IMR-90 (cell line): ENCODE data around the gene HRH2. TPM values are rescaled to one million over a fixed set of nuclear protein-coding genes. Genes with fewer than 3 reads are reported as not detected.
"Not testable (repeated sequence)": the region's sequence is repeated elsewhere in the genome, so short reads cannot be mapped to it uniquely, and the experiment has no call there.

ENCODE experiments used
- ATAC-seq: fragments of 200-7000 bp; cut with Tn5 transposase; 2 replicates; pipeline ENCODE4 v1.9.1; 2020; ENCODE audit warnings: low read depth, mild to moderate bottlenecking, moderate library complexity
- BruUV-seq: library from RNA; stranded (reverse); fragments of 400-500 nt; replicated peaks from 2 replicates; lab custom pipeline; 2021; lab: Mats Ljungman, UMichigan
- CTCF ChIA-PET: fragments of 300-600 bp; formaldehyde crosslinking; extraction: SDS; loops from one replicate; lab custom pipeline; 2021; ENCODE audit warnings: antibody characterized with exemption; lab: Yijun Ruan, JAX
- POLR2A ChIA-PET: fragments of 300-600 bp; sonication (Branson Sonifier 250); formaldehyde crosslinking; loops from one replicate; lab custom pipeline; 2022; ENCODE audit warnings: antibody characterized with exemption; ENCODE audit not compliant: unreplicated experiment; lab: Charles Lee
- DNase-seq: peaks from one replicate; pipeline ENCODE4 v3.0.0; 2013
- H2AFZ ChIP-seq: replicated peaks from 2 replicates; pipeline ENCODE3; 2013; ENCODE audit warnings: low read length, mild to moderate bottlenecking; ENCODE audit not compliant: poor library complexity
- H2AK5ac ChIP-seq: 2 replicates; pipeline ENCODE4 v1.6.1; 2013; ENCODE audit warnings: low read depth, low read length, inconsistent platforms
- H2AK9ac ChIP-seq: replicated peaks from 2 replicates; pipeline ENCODE3; 2013; ENCODE audit warnings: mild to moderate bottlenecking, low read depth, low read length, moderate library complexity; ENCODE audit not compliant: poor library complexity
- H2BK120ac ChIP-seq: 2 replicates; pipeline ENCODE4 v1.6.1; 2013; ENCODE audit warnings: low read depth, low read length, inconsistent platforms
- H2BK15ac ChIP-seq: 3 replicates; pipeline ENCODE4 v1.6.1; 2013; ENCODE audit warnings: low read depth, low read length, inconsistent platforms
- H2BK20ac ChIP-seq: 2 replicates; pipeline ENCODE4 v1.6.1; 2013; ENCODE audit warnings: low read depth, mild to moderate bottlenecking, inconsistent platforms, low read length, moderate library complexity
- H2BK5ac ChIP-seq: 2 replicates; pipeline ENCODE4 v1.6.1; 2013; ENCODE audit warnings: mild to moderate bottlenecking, low read depth, low read length, inconsistent platforms; ENCODE audit not compliant: poor library complexity, severe bottlenecking
- H3K14ac ChIP-seq: replicated peaks from 2 replicates; pipeline ENCODE4 v1.6.1; 2013; ENCODE audit warnings: low read depth, low read length, inconsistent platforms
- H3K18ac ChIP-seq: 2 replicates; pipeline ENCODE4 v1.6.1; 2013; ENCODE audit warnings: low read depth, low read length, control low read depth
- H3K23ac ChIP-seq: 2 replicates; pipeline ENCODE4 v1.6.1; 2013; ENCODE audit warnings: low read depth, low read length, inconsistent platforms
- H3K27ac ChIP-seq: 2 replicates; pipeline ENCODE4 v1.5.1; 2013; ENCODE audit warnings: mild to moderate bottlenecking, control low read depth, low read length; ENCODE audit not compliant: insufficient read depth
- H3K27me3 ChIP-seq: 2 replicates; pipeline ENCODE4 v1.6.1; 2013; ENCODE audit warnings: low read length; ENCODE audit not compliant: control insufficient read depth, insufficient read depth
- H3K36me3 ChIP-seq: 2 replicates; pipeline ENCODE4 v1.6.1; 2013; ENCODE audit warnings: low read length, mixed read lengths; ENCODE audit not compliant: control insufficient read depth, insufficient read depth
- H3K4ac ChIP-seq: 2 replicates; pipeline ENCODE4 v1.6.1; 2013; ENCODE audit warnings: low read depth, low read length, inconsistent platforms
- H3K4me1 ChIP-seq: 2 replicates; pipeline ENCODE4 v1.6.1; 2013; ENCODE audit warnings: low read length, mixed read lengths; ENCODE audit not compliant: control insufficient read depth, insufficient read depth
- H3K4me2 ChIP-seq: 2 replicates; pipeline ENCODE4 v1.6.1; 2013; ENCODE audit warnings: low read depth, mild to moderate bottlenecking, control low read depth, low read length, moderate library complexity
- H3K4me3 ChIP-seq: 2 replicates; pipeline ENCODE4 v1.5.1; 2013; ENCODE audit warnings: low read depth, mild to moderate bottlenecking, control low read depth, low read length, moderate library complexity; ENCODE audit not compliant: insufficient read depth
- H3K56ac ChIP-seq: 2 replicates; pipeline ENCODE4 v1.6.1; 2013; ENCODE audit warnings: low read length, inconsistent platforms; ENCODE audit not compliant: insufficient read depth; ENCODE audit errors: extremely low read depth
- H3K79me1 ChIP-seq, 2 experiments: 2 replicates each; pipeline ENCODE4 v1.6.1; 2013; ENCODE audit warnings: low read length in 2 of 2, inconsistent platforms in 1 of 2, low read depth in 1 of 2
- H3K9ac ChIP-seq: 2 replicates; pipeline ENCODE4 v1.6.1; 2013; ENCODE audit warnings: low read depth, low read length, control low read depth
- H3K9me1 ChIP-seq: 2 replicates; pipeline ENCODE4 v1.6.1; 2013; ENCODE audit warnings: low read length, inconsistent platforms; ENCODE audit not compliant: insufficient read depth
- H3K9me3 ChIP-seq: 2 replicates; pipeline ENCODE4 v1.6.1; 2013; ENCODE audit warnings: low read length; ENCODE audit not compliant: control insufficient read depth, insufficient read depth
- H4K20me1 ChIP-seq: 2 replicates; pipeline ENCODE4 v1.6.1; 2013; ENCODE audit warnings: low read length, inconsistent platforms; ENCODE audit not compliant: insufficient read depth
- H4K5ac ChIP-seq: 2 replicates; pipeline ENCODE4 v1.6.1; 2013; ENCODE audit warnings: mild to moderate bottlenecking, low read depth, low read length, control low read depth
- H4K8ac ChIP-seq, 2 experiments: 2 replicates each; pipeline ENCODE4 v1.6.1; 2013; ENCODE audit warnings: low read depth in 2 of 2, low read length in 2 of 2, control low read depth in 1 of 2, inconsistent platforms in 1 of 2
- H4K91ac ChIP-seq: 2 replicates; pipeline ENCODE4 v1.6.1; 2013; ENCODE audit warnings: low read depth, low read length, inconsistent platforms; ENCODE audit not compliant: insufficient read depth
- RAD21 ChIP-seq: IDR thresholded peaks from 2 replicates; pipeline ENCODE4 v1.6.1; 2012; ENCODE audit warnings: low read length, improper control_type of control experiment
- WGBS, 2 experiments: methylation state at CpG; one replicate each; pipeline versions ENCODE4 v1.1.5 to v1.1.7; 2013; ENCODE audit warnings: missing lambda C conversion rate in 2 of 2; ENCODE audit not compliant: insufficient read length in 1 of 2; ENCODE audit errors: extremely low coverage in 2 of 2; 5-methylcytosine and 5-hydroxymethylcytosine counted together
- dilution Hi-C: fragments of 300-500 bp; cut with HindIII; formaldehyde crosslinking; loops from one replicate; pipeline ENCODE4 v1.14.3; 2018; ENCODE audit warnings: low sequenced_read_pairs; ENCODE audit not compliant: unreplicated experiment
- in situ Hi-C: fragments of 300-500 bp; cut with MboI; formaldehyde crosslinking; loops from 3 replicates; pipeline ENCODE4 v1.14.3; 2019; ENCODE audit warnings: low sequenced_read_pairs, inconsistent platforms, mixed read lengths
- intact Hi-C: fragments of 100-400 bp; cut with micrococcal nuclease; formaldehyde crosslinking; loops from 2 replicates; pipeline ENCODE4 v1.10.0; 2022
- microRNA-seq, 2 experiments: library from miRNA; stranded (forward) in 1 of 2; unstranded in 1 of 2; fragments of 10-50 nt in 1 of 2; fragments of <30 nt in 1 of 2; gene quantifications in 1 of 2; microRNA quantifications in 1 of 2; one replicate each; pipeline versions ENCODE3 to v1.1.0; 2013 to 2020; ENCODE audit not compliant: insufficient read depth in 1 of 2, insufficient read length in 1 of 2, unreplicated experiment in 1 of 2
- polyA plus RNA-seq, 3 experiments: library from polyadenylated mRNA; depleted of rRNA; stranded (reverse); fragments of >200 nt; gene quantifications; 2 replicates each; pipeline ENCODE4 v1.2.3, GENCODE V29; 2012; ENCODE audit warnings: low replicate concordance in 1 of 3
- small RNA-seq, 5 experiments: library from RNA; depleted of rRNA; stranded (forward); fragments of <200 nt; gene quantifications; one replicate each; pipeline ENCODE3, GENCODE V24; 2012
- total RNA-seq: library from RNA; depleted of rRNA; stranded (reverse); fragments of >200 nt; gene quantifications from 2 replicates; pipeline ENCODE4 v1.2.3, GENCODE V29; 2012; rRNA removed

HRH2 gene
- total and polyA plus RNA-seq, 2 of the 4 experiments (the other 2 are of a cell fraction) = not detected

- no peak for TF ChIP-seq RAD21
Measured at GRCh38 chr5:175753536-175754402, 95.9 kb downstream of the HRH2 start (continued).

DNA sequence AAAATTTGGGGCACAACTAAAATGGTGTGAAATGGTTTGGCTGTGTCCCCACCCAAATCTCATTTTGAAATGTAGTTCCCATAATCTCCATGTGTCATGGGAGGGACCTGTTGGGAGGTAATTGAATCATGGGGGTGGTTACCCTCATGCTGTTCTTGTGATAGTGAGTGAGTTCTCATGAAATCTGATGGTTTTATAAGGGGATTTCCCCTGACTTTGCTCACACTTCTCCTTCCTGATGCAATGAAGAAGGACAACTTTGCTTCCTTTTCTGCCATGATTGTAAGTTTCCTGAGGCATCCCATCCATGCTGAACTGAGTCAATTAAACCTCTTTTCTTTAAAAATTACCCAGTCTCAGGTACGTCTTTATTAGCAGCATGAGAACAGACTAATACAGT lies 102.1 kb downstream of the HRH2 start:
- H4K20me1 ChIP-seq, H3K14ac ChIP-seq, H3K36me3 ChIP-seq, H3K4me1 ChIP-seq, H2BK15ac ChIP-seq, H2AK9ac ChIP-seq, H3K9ac ChIP-seq, BruUV-seq, H2AFZ ChIP-seq, H3K18ac ChIP-seq, in situ Hi-C loops, H4K91ac ChIP-seq, H3K23ac ChIP-seq, dilution Hi-C loops, H3K9me3 ChIP-seq, H3K4me3 ChIP-seq, H3K56ac ChIP-seq, H2BK5ac ChIP-seq, H3K4me2 ChIP-seq, H3K27ac ChIP-seq, H3K79me1 ChIP-seq, POLR2A ChIA-PET, H2AK5ac ChIP-seq, H4K8ac ChIP-seq, H3K27me3 ChIP-seq, ATAC-seq, H3K4ac ChIP-seq, H2BK120ac ChIP-seq, intact Hi-C loops, H3K9me1 ChIP-seq, H4K5ac ChIP-seq, H2BK20ac ChIP-seq, CTCF ChIA-PET, DNase-seq: not testable (repeated sequence)
- WGBS, 2 experiments = no CpG with 5 or more reads among the region's 1 CpG

Small RNA genes lying within 50 kb of the gene (microRNA-seq; reads per million reads assigned to microRNA genes)
- gene RN7SKP148 (ENCODE audit: insufficient read depth, insufficient read length) = not detected
- gene RNU6-226P (ENCODE audit: insufficient read depth, insufficient read length) = not detected

Small RNA genes lying within 50 kb of the gene (small RNA-seq; reads per million reads assigned to genes)
- 0 to 0.15 (median 0) reads per million in 5 experiments for gene RN7SKP148
- 0 reads per million in 5 experiments for gene RNU6-226P

Other genes with a start within 250 kb of the HRH2 start
- gene DRD1, start 213.9 kb upstream of the HRH2 start, total RNA-seq = 0.18 and 0.28 TPM in 2 replicates
- gene DRD1, start 213.9 kb upstream of the HRH2 start, polyA plus RNA-seq (2012; rRNA removed) = 0.16 and 0.19 TPM in 2 replicates
- 342 and 410 TPM in 2 replicates for gene SFXN1, start 179.5 kb upstream of the HRH2 start, total RNA-seq
- 105 and 131 TPM in 2 replicates for gene SFXN1, start 179.5 kb upstream of the HRH2 start, polyA plus RNA-seq (2012; rRNA removed)
- gene CPLX2, start 213.5 kb downstream of the HRH2 start, total RNA-seq = not detected in 2 replicates
- gene CPLX2, start 213.5 kb downstream of the HRH2 start, polyA plus RNA-seq (2012; rRNA removed) = not detected in 2 replicates